GM10266 (cell line): Measurements from ENCODE around the gene S100A6.
"Not testable (repeated sequence)": the region's sequence is repeated elsewhere in the genome, so short reads cannot be mapped to it uniquely, and the experiment has no call there.

Experiments used
- DNase-seq: peaks from one replicate; pipeline ENCODE4 v3.0.0; 2012; ENCODE audit errors: extremely low spot score
- CTCF ChIP-seq: IDR thresholded peaks from 2 replicates; pipeline ENCODE4 v1.5.1; 2012; ENCODE audit warnings: mild to moderate bottlenecking, low read depth; ENCODE audit not compliant: control insufficient read depth, insufficient read depth; ENCODE audit errors: missing control alignments

Gene S100A6

GRCh38 chr1:153531638-153532037, 4.2 kb downstream of the S100A6 start:
- no peak for TF ChIP-seq CTCF
- DNase-seq, result no peak

GRCh38 chr1:153527683-153528040, 8.1 kb downstream of the S100A6 start:
- DNase-seq, result no peak
- no peak for TF ChIP-seq CTCF

DNA sequence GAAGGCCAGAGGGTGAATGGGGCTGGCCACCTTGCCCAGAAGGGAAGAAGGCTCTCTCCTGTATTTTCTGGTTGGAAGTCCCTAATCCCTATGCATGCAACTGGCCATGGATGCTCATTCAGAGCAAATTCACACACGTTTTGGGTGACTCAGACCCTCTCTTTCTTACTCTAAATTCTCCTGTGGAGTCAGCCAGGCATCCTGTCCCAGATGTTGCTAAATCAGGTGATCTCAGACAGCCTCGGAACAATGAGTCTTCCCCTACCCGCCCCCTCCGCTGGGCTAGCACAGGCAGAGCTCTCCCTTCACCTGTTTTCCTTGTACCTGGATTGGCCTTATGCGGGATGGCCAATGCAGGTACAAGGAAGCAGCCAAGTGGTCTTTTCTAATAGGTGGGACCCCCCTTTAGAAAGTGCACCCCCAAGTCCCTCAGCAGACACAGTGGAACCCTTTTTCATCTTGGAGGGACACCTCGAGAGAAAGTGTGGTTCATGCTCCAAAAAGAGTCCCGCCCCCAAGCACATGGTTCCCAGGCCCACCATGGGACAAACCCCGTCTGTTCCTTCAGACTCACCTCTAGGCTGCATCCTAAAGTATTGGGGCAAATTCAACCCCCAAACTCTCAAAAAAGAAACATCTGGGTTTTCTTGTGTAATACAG, 8.6 kb downstream of the S100A6 start:
- TF ChIP-seq CTCF, result no peak
- DNase-seq, result no peak

DNA sequence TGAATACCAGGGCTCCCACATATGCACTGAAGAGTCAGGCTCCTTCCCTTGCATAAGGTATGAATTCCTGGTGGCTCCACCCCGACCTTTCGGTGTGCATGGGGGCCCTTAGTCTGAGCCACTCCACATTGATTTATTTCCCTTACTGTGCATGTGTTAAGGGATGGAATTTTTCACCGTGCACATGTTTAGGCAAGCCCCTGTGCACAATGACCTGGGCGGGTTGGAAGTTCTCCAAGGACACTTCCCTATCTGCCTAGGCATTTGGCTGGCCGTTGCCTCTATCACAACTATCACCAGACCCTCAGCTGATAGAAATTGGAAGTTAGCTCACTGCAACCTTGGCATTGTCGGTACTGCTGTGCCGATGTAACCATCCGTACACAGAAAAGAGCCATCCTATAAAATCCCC, 9.7 kb downstream of the S100A6 start:
- DNase-seq, result no peak
- no peak for TF ChIP-seq CTCF

DNA sequence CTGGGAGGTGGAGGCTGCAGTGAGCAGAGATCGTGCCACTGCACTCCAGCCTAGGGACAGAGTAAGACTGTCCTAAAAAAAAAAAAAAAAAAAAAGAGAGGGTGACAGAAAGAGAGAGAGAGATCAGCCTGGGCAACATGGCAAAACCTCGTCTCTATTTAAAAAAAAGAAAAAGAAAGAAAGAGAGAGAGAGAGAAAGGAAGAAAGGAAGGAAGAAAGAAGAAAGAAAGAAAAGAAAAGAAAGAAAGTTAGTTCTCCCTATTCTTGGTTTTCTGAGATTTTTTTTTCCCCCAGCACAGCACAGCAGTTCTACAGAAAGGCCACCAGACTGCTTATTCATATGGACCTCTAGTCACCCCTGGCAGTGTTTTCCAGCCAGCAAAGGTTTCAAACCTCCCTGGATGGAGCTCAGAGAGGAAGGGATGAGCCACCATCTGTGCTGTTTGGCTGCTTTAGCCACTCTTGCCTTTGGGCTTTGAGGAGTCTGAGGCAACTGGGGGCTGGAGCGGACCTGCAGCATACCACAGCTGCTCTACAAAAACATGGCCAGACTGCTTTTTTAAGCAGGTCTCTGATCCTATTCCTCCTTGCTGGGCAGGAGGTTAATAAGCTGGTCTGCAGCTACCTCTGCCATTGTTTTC, 10.6 kb downstream of the S100A6 start:
- no peak for DNase-seq
- TF ChIP-seq CTCF, result no peak

DNA sequence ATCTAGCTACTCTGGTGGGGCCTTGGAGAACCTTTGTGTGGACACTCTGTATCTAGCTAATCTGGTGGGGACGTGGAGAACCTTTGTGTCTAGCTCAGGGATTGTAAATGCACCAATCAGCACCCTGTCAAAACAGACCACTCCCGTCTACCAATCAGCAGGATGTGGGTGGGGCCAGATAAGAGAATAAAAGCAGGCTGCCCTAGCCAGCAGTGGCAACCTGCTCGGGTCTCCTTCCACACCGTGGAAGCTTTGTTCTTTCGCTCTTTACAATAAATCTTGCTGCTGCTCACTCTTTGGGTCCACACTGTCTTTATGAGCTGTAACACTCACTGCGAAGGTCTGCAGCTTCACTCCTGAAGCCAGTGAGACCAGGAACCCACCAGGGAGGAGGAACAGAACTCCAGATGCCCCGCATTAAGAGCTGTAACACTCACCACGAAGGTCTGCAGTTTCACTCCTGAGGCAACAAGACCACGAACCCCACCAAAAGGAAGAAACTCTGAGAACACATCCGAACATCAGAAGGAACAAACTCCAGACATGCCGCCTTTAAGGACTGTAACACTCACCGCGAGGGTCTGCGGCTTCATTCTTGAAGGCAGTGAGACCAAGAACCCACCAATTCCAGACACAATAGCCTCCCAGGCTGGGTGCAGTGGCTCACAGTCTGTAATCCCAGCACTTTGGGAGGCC, 13.3 kb downstream of the S100A6 start:
- not testable (repeated sequence) for DNase-seq

GRCh38 chr1:153521808-153522207, 14.0 kb downstream of the S100A6 start:
- DNase-seq, result not testable (repeated sequence)

DNA sequence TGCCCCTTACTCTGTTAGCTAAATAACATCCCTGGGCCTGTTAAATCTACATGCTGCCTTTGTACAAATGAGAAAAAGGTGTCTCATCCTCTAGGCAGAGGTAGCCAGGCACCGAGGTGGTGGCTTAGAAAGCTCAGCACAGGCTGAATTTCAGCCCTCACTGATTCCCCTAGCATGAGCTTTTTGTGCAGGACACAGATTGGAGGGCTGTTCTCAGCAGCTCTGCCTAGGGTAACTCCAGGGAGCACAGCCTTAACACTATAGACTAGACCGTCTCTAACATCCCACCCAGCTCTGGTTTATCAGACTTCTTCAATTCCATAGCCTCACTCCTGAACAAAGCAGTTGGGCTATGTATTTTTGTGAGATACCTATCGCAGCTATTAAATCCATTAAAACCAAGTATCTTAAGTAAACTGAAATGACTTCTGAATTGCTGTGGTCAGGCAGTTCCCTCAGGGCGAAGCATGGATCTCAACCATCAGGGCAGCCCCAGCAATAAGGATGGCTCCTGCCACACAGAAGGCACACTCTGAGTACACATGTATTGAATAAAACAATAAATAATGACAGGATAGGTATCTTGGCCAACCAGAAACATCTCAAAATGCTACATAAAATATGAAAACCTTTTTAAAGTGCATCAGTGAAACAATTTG, 14.8 kb downstream of the S100A6 start:
- TF ChIP-seq CTCF, result no peak
- no peak for DNase-seq

DNA sequence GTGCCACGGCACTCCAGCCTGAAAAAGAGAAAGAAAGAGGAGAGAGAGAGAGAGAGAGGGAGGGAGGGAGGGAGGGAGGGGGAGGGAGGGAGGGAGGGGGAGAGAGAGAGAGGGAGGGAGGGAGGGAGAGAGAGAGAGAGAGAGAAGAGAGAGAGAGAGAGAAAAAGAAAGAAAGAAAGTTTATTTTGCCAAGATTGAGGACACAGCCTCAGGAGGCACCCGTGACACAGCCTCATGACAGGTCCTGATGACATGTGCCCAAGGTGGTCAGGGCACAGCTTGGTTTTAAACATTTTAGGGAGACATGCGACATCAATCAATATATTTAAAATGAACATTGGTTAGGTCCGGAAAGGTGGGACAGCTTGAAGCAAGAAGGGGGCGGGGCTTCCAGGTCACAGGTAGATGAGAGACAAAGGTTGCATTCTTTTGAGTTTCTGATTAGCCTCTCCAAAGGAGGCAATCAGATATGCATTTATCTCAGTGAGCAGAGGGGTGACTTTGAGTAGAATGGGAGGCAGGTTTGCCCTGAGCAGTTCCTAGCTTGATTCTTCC, 15.6 kb downstream of the S100A6 start:
- not testable (repeated sequence) for DNase-seq
